ENCODE measurements around the gene MAD1L1.
"Not testable (repeated sequence)": the region's sequence is repeated elsewhere in the genome, so short reads cannot be mapped to it uniquely, and the experiment has no call there.

Gene MAD1L1

GRCh38 chr7:1985042-1985441 lies 247.7 kb downstream of the MAD1L1 start:
- H3K36me3 ChIP-seq (ENCODE audit: insufficient read depth, low read length): no peaks in the 10 kb centered on the region
- no peak overlapping the region for H3K27ac ChIP-seq (ENCODE audit: low read depth, low read length)
- no peaks in the 10 kb centered on the region for H3K4me1 ChIP-seq (ENCODE audit: insufficient read depth, low read length)
- no peaks in the 10 kb centered on the region for H3K27me3 ChIP-seq (ENCODE audit: control insufficient read depth in 1 of 2, insufficient read depth in 2 of 2, low read length in 2 of 2)
- H3K9me3 ChIP-seq (ENCODE audit: low read length): no peaks in the 10 kb centered on the region
- no peak overlapping the region for H3K9ac ChIP-seq (ENCODE audit: low read length)
- no peak overlapping the region for H3K4me3 ChIP-seq (ENCODE audit: low read depth in 1 of 2, low read length in 2 of 2)

- H3K27ac ChIP-seq (ENCODE audit: low read depth, low read length): no peak overlapping the region
- H3K27me3 ChIP-seq (ENCODE audit: control insufficient read depth in 1 of 2, insufficient read depth in 2 of 2, low read length in 2 of 2): no peaks in the 10 kb centered on the region
- H3K9ac ChIP-seq (ENCODE audit: low read length): no peak overlapping the region
- H3K4me1 ChIP-seq (ENCODE audit: insufficient read depth, low read length): no peaks in the 10 kb centered on the region
- no peaks in the 10 kb centered on the region for H3K36me3 ChIP-seq (ENCODE audit: insufficient read depth, low read length)
- no peaks in the 10 kb centered on the region for H3K9me3 ChIP-seq (ENCODE audit: low read length)
- no peak overlapping the region for H3K4me3 ChIP-seq (ENCODE audit: low read depth in 1 of 2, low read length in 2 of 2)
These were observed 250.9 kb downstream of the MAD1L1 start for GRCh38 chr7:1981878-1982230.

GRCh38 chr7:1981201-1981877 lies 251.4 kb downstream of the MAD1L1 start:
- Histone ChIP-seq H3K27ac (ENCODE audit: low read depth, low read length) (no peak overlapping the region), H3K4me3 (ENCODE audit: low read depth in 1 of 2, low read length in 2 of 2) (no peak overlapping the region), H3K4me1 (ENCODE audit: insufficient read depth, low read length) (no peaks in the 10 kb centered on the region), H3K36me3 (ENCODE audit: insufficient read depth, low read length) (no peaks in the 10 kb centered on the region), H3K27me3 (ENCODE audit: control insufficient read depth in 1 of 2, insufficient read depth in 2 of 2, low read length in 2 of 2) (no peaks in the 10 kb centered on the region), H3K9ac (ENCODE audit: low read length) (no peak overlapping the region), H3K9me3 (ENCODE audit: low read length) (no peaks in the 10 kb centered on the region)

- H3K9ac ChIP-seq (ENCODE audit: low read length): no peak overlapping the region
- H3K36me3 ChIP-seq (ENCODE audit: insufficient read depth, low read length): no peaks in the 10 kb centered on the region
- H3K9me3 ChIP-seq (ENCODE audit: low read length): no peaks in the 10 kb centered on the region
- no peaks in the 10 kb centered on the region for H3K27me3 ChIP-seq (ENCODE audit: control insufficient read depth in 1 of 2, insufficient read depth in 2 of 2, low read length in 2 of 2)
- no peaks in the 10 kb centered on the region for H3K4me1 ChIP-seq (ENCODE audit: insufficient read depth, low read length)
- no peak overlapping the region for H3K4me3 ChIP-seq (ENCODE audit: low read depth in 1 of 2, low read length in 2 of 2)
- no peak overlapping the region for H3K27ac ChIP-seq (ENCODE audit: low read depth, low read length)
These were observed 252.9 kb downstream of the MAD1L1 start for GRCh38 chr7:1979591-1980560.

- no peaks in the 10 kb centered on the region for H3K9me3 ChIP-seq (ENCODE audit: low read length)
- H3K4me1 ChIP-seq (ENCODE audit: insufficient read depth, low read length): no peaks in the 10 kb centered on the region
- H3K4me3 ChIP-seq (ENCODE audit: low read depth in 1 of 2, low read length in 2 of 2): no peak overlapping the region
- no peaks in the 10 kb centered on the region for H3K27me3 ChIP-seq (ENCODE audit: control insufficient read depth in 1 of 2, insufficient read depth in 2 of 2, low read length in 2 of 2)
- H3K36me3 ChIP-seq (ENCODE audit: insufficient read depth, low read length): no peaks in the 10 kb centered on the region
- H3K9ac ChIP-seq (ENCODE audit: low read length): no peak overlapping the region
- no peak overlapping the region for H3K27ac ChIP-seq (ENCODE audit: low read depth, low read length)
These were observed 253.8 kb downstream of the MAD1L1 start for GRCh38 chr7:1978656-1979590.

- H3K27ac ChIP-seq (ENCODE audit: low read depth, low read length): no peak overlapping the region
- no peaks in the 10 kb centered on the region for H3K9me3 ChIP-seq (ENCODE audit: low read length)
- H3K4me1 ChIP-seq (ENCODE audit: insufficient read depth, low read length): no peaks in the 10 kb centered on the region
- H3K27me3 ChIP-seq (ENCODE audit: control insufficient read depth in 1 of 2, insufficient read depth in 2 of 2, low read length in 2 of 2): no peaks in the 10 kb centered on the region
- H3K9ac ChIP-seq (ENCODE audit: low read length): no peak overlapping the region
- no peak overlapping the region for H3K4me3 ChIP-seq (ENCODE audit: low read depth in 1 of 2, low read length in 2 of 2)
- no peaks in the 10 kb centered on the region for H3K36me3 ChIP-seq (ENCODE audit: insufficient read depth, low read length)
These were observed 254.8 kb downstream of the MAD1L1 start for GRCh38 chr7:1977876-1978441.

GRCh38 chr7:1977059-1977875 lies 255.5 kb downstream of the MAD1L1 start:
- H3K27me3 ChIP-seq (ENCODE audit: control insufficient read depth in 1 of 2, insufficient read depth in 2 of 2, low read length in 2 of 2): no peaks in the 10 kb centered on the region
- H3K36me3 ChIP-seq (ENCODE audit: insufficient read depth, low read length): no peaks in the 10 kb centered on the region
- H3K27ac ChIP-seq (ENCODE audit: low read depth, low read length): no peak overlapping the region
- H3K4me3 ChIP-seq (ENCODE audit: low read depth in 1 of 2, low read length in 2 of 2): no peak overlapping the region
- no peak overlapping the region for H3K9ac ChIP-seq (ENCODE audit: low read length)
- H3K4me1 ChIP-seq (ENCODE audit: insufficient read depth, low read length): no peaks in the 10 kb centered on the region
- no peaks in the 10 kb centered on the region for H3K9me3 ChIP-seq (ENCODE audit: low read length)

- H3K4me1 ChIP-seq (ENCODE audit: insufficient read depth, low read length); H3K27ac ChIP-seq (ENCODE audit: low read depth, low read length); H3K36me3 ChIP-seq (ENCODE audit: insufficient read depth, low read length); H3K9ac ChIP-seq (ENCODE audit: low read length); H3K27me3 ChIP-seq (ENCODE audit: control insufficient read depth in 1 of 2, insufficient read depth in 2 of 2, low read length in 2 of 2); H3K4me3 ChIP-seq (ENCODE audit: low read depth in 1 of 2, low read length in 2 of 2); H3K9me3 ChIP-seq (ENCODE audit: low read length): not testable (repeated sequence)
These were observed 256.2 kb downstream of the MAD1L1 start for GRCh38 chr7:1976521-1976920.

- no peaks in the 10 kb centered on the region for H3K9me3 ChIP-seq (ENCODE audit: low read length)
- no peaks in the 10 kb centered on the region for H3K27me3 ChIP-seq (ENCODE audit: control insufficient read depth in 1 of 2, insufficient read depth in 2 of 2, low read length in 2 of 2)
- no peak overlapping the region for H3K4me3 ChIP-seq (ENCODE audit: low read depth in 1 of 2, low read length in 2 of 2)
- no peak overlapping the region for H3K27ac ChIP-seq (ENCODE audit: low read depth, low read length)
- H3K4me1 ChIP-seq (ENCODE audit: insufficient read depth, low read length): no peaks in the 10 kb centered on the region
- H3K9ac ChIP-seq (ENCODE audit: low read length): no peak overlapping the region
- no peaks in the 10 kb centered on the region for H3K36me3 ChIP-seq (ENCODE audit: insufficient read depth, low read length)
These were observed 257.2 kb downstream of the MAD1L1 start for GRCh38 chr7:1975581-1975980.

GRCh38 chr7:1975179-1975578 lies 257.6 kb downstream of the MAD1L1 start:
- no peak overlapping the region for H3K27ac ChIP-seq (ENCODE audit: low read depth, low read length)
- no peaks in the 10 kb centered on the region for H3K4me1 ChIP-seq (ENCODE audit: insufficient read depth, low read length)
- H3K27me3 ChIP-seq (ENCODE audit: control insufficient read depth in 1 of 2, insufficient read depth in 2 of 2, low read length in 2 of 2): no peaks in the 10 kb centered on the region
- no peak overlapping the region for H3K9ac ChIP-seq (ENCODE audit: low read length)
- H3K36me3 ChIP-seq (ENCODE audit: insufficient read depth, low read length): no peaks in the 10 kb centered on the region
- H3K4me3 ChIP-seq (ENCODE audit: low read depth in 1 of 2, low read length in 2 of 2): no peak overlapping the region
- H3K9me3 ChIP-seq (ENCODE audit: low read length): no peaks in the 10 kb centered on the region
